Globus pallidus (tissue), 1 donor: ENCODE measurements around the gene AOPEP.
"Not testable (repeated sequence)": the region's sequence is repeated elsewhere in the genome, so short reads cannot be mapped to it uniquely, and the experiment has no call there.

ENCODE experiments used
- DNase-seq: peaks from one replicate; pipeline ENCODE4 v3.0.0-alpha.2; 2015; ENCODE audit warnings: low spot score

AOPEP gene

DNA sequence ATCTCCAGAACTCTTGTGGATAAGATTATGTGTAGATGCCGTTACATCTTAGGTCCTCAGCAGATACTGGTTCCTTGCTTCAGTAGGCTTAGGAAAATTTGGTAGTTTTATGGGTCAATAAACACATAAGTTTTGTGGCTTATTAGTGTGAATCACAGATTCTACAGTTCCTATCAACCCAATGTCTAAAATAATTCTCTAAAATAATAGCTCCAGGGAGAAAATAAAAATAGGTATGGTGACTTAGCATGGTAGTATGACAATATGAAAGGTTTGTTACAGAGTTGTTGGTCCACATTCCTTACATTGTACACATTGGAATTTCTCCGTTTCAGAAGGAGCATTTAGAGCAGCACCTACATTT, 91.7 kb downstream of the AOPEP start:
- DNase-seq, result no peak

DNA sequence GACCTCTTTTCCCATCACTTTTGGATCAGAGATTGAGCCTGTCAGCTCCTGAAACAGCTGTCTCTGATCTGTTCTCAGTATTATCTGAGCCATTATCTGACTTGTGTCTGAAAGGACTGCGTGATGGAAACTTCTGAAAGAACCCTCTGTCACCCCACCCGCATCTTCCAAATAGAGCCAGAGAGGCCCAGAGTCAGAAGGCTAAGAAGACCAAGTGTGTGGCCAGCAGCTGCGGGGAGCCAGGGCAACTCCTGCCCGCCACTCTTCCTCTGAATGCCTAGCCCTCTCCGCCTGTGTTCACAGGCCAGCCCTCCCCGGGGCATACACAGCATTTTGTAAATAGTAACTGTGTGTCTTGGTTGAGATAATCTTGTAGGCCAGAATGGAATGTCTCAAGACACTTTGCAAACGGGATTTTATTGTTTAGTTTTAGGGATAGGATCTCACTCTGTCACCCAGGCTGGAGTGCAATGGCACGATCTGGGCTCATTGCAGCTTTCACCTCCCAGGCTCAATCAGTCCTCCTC, 92.7 kb downstream of the AOPEP start:
- no peak for DNase-seq

DNA sequence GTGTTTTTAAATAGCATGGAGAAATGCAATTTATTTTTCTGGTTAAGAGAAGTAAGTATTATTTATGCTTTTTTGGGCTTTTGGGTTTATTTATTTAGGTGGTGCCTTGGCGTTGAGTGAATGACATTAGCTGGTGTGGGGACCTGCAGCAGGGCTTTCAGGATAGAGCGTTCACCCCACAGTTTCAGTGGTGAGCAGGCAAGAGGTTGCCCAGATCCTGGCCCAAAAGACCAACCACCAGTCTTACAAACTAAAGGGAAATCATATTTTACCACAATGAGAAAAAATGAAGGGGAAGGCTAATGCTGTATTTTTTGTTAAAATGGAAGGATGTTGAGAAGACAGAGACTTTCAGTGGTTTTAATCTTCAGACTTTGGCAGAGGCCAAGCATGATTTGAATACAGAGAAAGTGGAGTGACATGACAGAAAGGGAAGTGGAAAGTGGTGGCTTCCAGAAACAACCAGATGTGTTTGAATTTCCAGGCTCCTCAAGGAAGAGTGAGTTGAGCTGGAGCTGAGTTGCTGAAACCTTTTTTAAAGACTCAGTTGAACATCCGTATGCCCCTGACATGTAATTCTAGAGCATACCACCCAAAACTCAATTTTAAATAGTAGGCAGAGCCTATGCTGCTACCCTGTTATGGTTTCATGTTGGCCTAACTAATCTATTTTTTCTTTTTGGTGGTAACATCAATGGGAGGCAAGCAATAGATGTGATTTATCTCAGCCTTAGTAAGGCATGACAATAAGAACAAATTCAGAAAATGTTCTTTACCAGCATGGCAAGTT, 94.8 kb downstream of the AOPEP start:
- no peak for DNase-seq

DNA sequence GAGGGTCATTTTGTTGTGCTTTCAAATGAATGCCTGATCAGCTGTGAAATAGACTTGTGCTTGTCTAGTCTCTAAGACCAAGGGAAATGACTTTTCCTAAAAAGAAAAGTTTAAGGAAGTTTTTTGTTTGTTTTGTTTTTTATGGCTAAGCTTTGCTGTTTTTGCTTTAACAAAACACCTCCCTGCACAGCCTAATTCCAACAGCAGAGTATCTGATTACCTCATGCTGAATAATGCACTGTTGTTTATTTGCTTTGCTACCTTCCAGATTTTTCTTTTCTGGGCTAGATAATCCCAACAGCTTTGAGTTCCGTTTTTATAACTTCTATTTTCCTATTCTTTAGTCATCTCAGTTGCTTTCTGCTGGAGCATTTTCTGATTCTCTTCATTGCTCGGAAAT, 95.8 kb downstream of the AOPEP start:
- DNase-seq, result no peak

DNA sequence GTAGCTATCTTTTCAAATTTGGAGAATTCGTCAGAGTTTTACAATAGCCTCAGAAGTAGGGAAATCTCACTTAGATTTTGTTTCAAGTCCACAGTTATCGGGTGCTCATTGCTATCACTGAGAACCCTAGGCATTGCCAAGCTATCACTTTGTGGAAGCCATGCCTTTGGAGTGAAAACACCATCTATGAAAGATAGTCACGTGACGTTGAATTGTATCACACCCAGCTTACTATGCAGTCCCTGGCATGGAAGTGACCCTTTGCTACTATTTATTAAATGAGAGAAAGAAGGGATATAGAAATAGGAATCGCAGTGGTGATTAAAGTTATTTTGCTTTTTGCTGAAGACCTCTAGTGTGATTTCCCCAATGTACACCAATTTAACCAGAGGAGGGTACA, 97.2 kb downstream of the AOPEP start:
- DNase-seq, result no peak

DNA sequence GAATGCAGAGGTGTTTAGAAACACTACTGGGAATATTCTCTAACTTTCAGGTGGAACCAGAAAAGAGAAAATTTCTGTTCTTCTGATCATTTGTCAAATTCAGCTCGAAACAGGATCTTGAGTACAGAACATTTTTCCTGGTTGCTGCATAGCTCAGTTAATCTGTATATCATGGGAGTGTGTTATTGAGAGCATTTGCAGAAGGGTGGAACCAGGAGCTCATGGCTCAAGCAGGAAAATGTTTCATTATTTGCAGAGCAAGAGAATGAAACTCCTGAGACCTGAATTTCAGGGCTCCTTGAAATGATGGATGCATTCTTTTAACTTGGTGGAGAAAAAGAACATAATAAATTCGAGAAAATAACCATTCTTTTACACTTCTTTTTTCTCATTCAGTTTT, 97.9 kb downstream of the AOPEP start:
- no peak for DNase-seq

DNA sequence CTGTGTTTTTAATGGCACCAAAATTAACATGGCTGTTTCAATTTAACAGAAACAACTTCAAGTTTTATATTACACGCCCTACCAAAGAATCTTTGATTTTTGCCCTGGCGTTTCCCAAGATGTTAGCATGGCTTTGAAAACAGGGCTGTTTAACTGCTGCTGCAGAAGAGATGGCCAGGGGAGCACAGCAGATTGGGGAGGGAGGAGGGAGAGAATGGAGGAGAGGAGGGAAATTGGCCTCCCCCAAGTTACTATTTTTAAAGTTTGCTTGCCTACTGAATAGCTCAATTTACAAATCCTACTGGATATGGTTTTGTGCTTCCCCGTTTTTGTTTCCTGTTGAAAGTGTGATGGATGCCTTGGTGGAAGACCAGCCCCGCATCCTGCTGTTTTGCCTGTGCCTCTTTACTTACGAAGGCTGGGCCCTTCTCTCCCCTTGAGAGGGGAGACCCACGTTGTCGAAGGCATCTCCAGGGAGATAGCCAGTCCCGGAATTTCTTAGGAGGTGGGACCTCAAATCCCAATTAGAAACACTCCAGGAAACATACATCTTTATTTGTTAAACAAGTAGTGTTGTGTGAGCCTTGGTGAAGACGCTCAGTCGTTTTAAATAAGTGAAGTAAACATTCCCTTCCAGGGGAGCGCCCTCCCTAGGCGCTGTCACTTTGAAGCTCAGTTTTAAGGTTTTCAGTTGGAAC, 98.6 kb downstream of the AOPEP start:
- peak; percentile 35 for DNase-seq

DNA sequence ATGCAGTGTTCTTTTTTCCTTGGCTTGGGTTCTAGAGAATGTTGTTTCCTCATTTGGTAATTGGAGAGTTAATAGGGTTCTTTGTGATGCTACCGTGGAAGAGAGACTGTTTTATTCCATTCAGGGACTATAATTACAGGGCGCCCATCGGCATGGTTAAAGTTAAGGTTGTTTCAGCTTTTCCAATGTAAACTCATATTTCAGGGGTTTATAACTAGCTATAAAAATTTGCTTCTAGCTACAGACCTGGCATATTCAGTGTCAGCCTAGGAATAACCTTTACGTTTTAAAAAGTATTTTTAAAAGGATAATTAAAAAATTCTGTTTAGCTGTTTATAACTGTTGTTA, 99.1 kb downstream of the AOPEP start:
- DNase-seq, result no peak

DNA sequence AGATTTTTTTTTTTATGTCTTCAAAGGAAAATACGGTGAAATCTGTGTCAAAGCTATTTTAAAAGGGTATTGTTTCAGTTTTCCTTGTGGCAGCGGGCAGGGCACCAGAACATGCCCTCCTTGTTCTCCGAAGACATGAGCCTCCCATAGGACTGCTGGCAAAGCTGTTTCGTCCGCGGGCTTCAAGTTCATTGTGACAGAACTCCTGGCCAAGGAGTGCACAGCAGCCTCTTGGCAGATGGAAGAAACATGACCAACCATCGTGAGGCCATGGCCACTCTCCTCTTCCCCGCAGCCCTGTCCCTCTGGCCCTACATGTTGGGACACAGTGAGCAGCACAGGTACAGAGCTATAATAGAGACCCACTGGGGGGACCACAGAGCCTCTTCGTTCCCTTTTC, 99.5 kb downstream of the AOPEP start:
- peak; percentile 37 for DNase-seq

DNA sequence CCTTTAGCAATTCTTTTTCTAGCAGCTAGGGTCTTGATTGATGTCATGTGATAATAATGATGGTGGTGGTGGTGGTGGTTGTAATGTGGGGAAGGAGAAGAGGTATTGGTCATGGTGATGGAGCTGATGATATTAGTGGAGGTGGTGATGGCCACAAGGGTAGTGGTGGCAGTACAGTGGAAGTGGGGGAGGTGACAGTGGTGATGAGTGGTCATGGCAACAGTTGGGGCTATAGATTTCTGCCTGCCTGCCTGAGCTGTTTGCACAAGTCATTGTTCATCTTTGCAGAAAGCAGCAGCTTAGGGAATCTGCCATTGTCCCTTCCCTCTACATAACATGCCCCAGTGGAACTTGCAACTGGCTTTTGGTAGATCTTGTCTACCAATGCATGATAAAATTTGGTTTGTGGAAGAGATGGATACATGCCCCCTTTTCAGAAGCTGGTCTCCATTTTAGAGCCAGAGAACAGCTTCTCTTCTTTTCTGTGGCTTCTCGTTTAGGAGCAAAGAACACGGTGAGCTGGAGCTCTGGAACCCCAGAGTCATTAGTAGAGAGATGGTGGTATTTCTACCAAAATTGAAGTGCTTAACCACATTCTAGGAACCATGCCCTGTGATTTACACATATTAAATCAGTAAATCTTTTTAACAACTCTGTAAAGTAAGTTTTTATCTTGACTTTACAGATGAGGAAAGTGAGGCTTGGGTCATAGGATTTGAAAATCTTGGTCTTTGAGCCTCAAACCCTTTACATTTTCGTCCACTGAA, 100.3 kb downstream of the AOPEP start:
- no peak for DNase-seq

DNA sequence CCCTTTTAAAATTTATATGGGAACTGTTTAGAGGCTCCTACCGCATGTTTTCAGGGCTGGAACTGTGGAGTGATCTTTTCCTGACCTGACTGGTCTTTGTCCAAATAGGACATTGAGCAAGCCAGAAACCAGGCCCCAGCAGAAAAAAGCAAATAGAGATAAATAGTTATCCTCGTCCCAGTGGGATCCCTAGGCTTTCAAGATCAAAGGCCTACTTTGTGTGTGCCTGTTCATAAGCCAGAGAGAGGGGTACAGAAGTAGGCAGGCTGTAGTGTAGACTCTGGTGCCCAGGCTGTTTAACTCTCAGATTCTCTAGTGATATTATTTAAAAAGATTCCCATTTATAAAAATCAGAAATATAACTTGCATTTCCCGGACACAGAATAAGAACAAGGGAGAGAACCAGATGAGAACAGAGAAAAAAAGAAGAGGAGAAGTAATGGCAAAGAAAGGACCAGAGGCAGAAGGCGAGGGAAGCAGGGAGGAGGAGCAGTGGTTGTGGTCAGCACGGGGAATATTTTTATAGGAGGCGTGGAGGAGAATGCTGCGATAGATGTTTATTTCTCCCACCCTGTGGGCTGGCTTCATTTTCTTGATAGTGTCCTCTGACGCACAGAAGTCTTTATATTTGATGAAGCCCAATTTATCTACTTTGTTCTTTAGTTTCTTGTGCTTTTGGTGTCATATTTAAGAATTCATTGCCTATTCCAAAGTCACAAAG, 101.2 kb downstream of the AOPEP start:
- DNase-seq, result no peak

DNA sequence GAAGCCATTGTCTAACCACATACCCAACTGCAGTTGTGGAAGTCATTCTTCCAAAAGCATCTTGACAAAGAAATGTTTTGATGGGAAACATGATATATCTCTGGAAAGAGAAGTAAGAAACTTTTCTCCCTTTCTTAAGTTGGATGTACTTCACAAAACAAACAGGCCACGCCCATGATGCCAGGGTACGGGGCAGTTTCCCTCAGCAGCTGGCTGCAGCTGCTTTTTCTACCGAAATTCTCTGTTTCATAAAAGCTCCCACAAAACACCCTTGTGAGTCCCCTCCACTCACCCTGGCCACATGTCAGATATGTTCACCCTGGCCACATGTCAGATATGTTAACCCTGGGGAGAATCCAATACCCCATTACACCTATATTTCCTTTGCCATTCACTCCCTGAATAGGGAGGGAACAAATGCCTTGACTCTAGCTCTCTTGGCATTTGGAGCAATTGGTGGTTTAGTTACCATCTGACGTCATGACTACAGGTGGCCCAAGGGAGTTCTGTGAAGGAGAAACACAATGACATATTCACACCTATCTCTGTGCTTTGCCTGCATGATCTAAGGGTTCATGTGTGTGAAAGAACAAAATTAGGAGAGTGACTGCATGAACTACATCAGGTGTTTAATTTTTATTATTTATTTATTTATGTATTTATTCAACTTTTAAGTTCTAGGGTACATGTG, 103.0 kb downstream of the AOPEP start:
- no peak for DNase-seq

DNA sequence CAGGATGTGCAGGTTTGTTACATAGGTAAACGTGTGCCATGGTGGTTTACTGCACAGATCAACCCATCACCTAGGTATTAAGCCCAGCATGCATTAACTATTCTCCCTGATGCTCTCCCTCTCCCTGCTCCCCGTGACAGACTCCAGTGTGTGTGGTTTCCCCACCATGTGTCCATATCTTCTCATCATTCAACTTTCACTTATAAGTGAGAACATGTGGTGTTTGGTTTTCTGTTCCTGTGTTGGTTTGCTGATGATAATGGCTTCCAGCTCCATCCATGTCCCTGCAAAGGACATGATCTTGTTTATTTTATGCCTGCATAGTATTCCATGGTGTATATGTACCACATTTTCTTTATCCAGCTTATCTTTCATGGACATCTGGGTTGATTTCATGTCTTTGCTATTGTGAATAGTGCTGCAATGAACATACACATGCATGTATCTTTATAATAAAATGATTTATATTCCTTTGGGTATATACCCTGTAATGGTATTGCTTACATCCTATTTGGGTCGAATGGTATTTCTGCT, 103.6 kb downstream of the AOPEP start:
- not testable (repeated sequence) for DNase-seq

DNA sequence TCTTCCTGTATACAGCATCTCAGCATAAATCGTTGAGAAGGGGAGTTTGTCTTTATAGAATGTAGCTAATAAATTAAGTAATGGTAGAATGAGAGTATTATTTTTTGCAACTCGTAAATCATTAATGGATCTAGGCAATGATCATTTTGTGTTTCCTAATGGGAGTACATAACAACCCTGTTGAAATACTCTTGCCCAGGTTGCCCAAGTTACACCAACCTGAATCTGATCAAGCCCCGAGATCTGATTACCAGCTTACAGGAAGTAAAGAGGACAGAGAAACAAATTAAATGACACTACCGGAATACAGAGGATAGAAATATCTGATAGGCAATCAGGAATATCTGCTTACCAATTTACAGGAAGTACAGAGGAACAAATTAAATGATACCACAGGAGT, 107.3 kb downstream of the AOPEP start:
- no peak for DNase-seq

DNA sequence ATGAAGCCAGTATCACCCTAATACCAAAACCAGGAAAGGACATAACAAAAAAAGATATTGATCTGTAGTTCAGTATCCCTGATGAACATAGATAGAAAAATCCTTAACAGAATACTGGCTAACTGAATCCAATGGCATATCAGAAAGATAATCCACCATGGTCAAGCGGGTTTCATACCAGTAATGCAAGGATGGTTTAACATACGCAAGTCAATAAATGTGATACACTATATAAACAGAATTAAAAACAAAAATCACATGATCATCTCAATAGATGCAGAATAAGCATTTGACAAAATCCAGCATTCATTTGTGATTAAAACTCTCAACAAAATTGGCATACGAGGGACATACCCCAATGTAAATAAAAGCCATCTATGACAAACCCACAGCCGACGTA, 110.9 kb downstream of the AOPEP start:
- no peak for DNase-seq

DNA sequence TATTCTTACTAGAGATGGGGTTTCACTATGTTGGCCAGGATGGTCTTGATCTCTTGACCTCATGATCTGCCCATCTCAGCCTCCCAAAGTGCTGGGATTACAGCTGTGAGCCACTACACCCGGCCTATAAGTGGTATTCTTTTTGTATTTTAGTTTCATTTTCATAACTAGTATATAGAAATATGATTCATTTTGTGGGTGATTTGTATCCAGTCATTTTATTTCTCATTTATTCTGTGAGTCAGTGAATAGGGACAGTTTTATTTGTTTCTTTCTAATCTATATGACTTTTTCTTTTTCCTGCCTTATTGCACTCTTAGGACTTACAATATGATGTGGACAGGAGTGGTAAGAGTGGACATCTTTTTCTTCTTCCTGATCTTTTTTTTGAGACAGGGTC, 112.9 kb downstream of the AOPEP start:
- no peak for DNase-seq

DNA sequence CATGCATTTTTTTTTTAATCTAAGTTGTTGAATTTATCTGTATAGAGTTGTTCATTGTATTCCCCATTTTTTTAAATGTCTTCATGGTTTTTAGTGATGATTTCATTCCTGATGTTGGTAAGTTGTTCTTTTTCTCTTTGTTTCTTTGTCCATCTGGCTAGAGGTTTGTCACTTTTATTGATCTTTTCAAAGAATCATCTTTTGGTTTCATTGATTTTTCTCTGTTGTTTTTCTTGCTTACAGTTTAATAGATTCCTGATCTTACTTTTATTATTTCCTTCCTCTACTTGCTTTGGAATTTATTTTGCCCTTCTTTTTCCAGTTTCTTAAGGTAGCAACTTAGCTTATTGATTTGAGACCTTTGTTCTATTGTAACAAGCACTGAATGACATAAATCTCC, 114.2 kb downstream of the AOPEP start:
- DNase-seq, result no peak

DNA sequence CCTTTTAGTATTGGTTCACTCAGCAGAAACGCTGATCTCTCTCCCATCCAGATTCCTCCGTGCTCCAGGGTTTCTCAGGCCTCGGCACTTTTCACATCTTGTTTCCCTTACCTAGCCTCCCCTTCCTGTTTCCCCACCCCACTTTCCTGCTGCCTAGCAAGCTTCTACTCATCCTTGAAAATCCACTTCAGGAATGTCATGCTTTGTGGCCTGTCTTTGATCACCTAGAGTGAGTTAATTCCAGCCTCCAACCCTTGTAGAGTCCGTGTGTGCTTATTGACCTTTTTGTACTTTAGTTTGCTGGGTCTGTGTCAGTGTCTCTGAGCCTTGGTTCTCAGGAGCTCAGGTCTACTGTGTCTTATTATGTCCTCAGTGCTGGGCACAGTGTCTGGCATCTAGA, 116.6 kb downstream of the AOPEP start:
- no peak for DNase-seq

DNA sequence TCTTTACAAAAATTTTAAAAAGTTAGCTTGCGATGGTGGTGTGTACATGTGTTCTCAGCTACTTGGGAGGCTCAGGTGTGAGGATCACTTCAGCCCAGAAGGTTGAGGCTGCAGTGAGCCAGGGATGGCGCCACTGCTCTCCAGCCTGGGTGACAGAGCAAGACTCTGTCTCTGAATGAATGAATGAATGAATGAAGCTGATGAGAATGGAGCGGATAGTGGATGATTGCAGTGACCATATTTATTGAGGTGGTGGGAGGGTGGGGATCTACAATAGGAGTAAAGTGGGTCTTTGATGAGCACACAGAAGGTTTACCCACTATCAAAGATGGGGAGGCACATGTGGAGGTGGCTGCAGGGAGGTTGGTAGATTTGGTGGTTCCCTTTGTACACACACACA, 120.2 kb downstream of the AOPEP start:
- no peak for DNase-seq

DNA sequence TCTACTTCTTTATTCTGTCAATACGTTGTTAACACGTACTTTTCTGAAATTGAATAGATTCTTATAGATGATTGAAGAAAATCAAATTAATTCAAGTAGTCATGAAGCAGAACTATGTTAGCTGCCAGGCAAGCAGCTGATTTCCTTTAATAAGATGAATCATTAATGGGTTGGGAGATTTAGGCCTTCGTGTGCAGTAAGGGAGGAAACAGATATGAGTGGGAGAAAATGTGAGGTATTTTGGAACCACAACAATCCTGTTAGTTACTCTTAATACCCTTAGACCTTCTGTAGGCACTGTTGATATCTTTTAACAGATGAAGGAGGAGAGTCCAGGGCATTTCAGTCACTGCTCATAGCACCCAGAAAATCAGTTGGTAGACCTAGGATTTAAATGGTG, 121.0 kb downstream of the AOPEP start:
- DNase-seq, result no peak

DNA sequence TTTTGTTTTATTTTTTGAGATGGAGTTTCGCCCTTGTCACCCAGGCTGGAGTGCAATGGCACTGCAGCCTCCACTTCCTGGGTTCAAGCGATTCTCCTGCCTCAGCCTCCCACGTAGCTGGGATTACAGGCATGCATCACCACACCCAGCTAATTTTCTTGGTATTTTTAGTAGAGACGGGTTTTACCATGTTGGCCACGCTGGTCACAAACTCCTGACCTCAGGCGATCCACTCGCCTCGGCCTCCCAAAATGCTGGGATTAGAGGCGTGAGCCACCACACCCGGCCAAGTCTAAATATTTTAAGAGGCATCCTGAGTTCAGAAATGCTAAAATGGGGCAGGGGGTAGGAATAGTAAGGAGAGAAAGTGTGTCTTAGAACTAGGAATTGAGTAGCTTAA, 122.3 kb downstream of the AOPEP start:
- DNase-seq, result not testable (repeated sequence)
